Stimulated activated CD4-positive, alpha-beta T cell treated with anti-CD3 and anti-CD28 coated beads, Interleukin-15, amount 100 ng/mL, for 1 hour (primary cell): ENCODE results near the gene TSPEAR.
A peak's percentile ranks its signal among the peaks of the same experiment; 100 is the strongest.
"Not testable (repeated sequence)": the region's sequence is repeated elsewhere in the genome, so short reads cannot be mapped to it uniquely, and the experiment has no call there.

Experiments
- DNase-seq, 2 donors: peaks; one replicate each; pipeline ENCODE4 v3.0.0-alpha.2; 2020; ENCODE audit warnings: low read depth in 1 of 2, low spot score in 1 of 2

The TSPEAR gene

DNA sequence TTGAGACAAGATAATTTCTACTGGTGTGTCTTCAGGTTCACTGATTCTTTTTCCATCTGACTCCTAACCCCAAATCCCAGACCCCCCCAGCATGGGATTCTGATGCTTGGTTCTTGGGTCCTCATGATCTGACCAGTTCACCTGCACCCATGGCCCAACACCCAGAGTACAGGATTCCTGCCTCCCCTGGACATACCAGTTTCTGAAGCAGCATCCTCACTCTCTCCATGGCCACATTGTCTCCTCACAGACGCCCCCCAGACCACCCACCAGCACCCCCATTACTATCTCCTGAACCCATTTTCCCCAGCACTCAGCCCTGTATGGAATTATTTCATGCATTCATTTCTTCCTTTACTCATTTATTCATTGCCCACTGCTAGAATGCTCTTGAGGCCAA is 54.5 kb downstream of the TSPEAR start:
- DNase-seq: no peak

DNA sequence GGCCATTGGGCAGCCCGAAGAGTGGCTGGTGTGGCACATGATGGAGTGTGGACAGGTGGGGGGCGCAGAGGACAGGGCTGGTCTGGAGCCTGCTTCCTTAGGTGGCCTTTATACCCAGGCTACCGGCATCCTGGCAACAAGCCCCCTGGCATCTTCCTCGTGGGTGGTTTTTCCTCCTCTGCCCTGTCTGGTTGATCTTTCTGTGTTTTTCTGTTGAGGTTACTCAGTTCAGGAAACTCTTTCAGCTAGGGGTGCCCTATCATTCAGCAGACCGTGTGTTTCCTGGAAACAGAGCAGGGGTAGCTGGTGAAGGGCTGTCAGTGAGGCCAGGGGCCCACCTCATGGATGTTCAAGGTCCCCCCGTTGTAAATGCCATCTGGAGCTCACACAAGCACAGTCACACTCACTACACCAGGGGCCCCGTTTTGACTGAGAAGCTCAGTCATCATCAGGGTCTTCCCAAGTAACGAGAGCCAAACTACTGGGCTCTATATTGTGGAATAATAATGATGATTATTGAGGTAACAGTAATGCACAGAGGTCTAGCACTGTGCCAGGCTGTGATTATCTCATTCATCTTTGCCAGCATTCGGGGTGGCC is 56.7 kb downstream of the TSPEAR start, which contains the start of gene KRTAP12-4:
KRTAP12-4 (minus strand) TSS at position 84 of the 600 bp plus-strand sequence; CDS start at position 39, 45 bp downstream.
- DNase-seq: no peak

DNA sequence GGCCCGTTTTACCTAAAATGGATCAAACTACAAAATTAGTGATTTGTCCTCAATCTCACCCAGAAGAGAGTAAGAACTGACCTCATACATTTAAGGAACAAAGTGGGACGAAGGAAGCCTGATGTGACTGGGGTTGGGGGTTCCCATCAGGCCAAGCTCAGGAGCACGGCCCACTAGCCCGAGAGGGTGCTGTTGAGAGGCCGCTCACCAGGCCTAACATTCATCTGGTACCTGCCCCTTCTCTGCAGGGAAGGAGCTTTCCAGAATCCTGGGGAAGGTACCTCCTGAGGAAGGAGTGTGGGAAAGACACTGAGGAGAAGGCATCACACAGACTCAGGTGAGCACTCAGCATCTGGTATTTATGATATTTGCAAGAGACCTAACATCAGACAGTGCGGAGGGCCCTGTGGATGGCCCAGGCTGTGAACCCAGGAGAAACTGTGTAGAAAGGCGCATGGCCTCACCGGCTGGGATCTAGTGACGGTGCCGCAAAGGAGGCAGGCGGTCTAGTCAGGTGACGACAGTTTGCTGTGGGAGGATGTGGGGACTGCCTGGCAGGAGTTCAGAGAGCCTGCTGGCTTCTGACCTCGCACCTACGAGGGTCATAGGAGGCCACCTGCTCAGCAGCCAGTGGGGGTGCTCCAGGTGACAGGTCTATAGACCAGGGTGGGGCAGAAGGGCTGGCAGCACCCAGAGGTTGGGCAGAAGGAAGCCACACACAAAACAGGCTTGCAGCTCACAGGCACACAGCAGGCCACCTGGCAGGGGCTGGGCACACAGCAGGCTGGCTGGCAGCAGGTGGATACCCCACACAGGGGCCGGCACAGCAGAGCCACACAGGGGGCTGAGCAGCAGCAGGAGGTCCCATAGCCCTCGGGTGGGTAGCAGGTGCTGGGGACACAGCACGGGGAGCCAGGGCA is 57.5 kb downstream of the TSPEAR start:
- peak in 1 of 2 donors; percentile 35 for DNase-seq

DNA sequence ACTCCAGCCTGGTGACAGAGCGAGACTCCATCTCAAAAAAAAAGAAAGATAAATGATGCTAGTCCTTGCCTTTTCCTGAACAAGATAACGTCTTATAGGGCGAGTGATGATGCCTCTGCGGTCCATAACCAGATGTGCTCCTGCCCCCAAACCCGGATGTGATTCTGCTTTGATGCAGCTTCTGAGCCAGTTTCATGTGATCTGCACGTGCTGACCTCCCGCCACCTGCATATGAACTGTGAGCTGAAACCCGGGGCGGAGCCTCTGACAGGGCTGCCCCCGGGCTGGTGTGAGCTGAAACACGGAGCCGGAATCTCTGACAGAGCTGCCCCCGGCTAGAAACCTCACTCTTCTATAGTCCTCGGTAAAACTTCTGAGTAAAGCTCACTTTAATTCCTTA is 58.2 kb downstream of the TSPEAR start:
- DNase-seq: no peak

DNA sequence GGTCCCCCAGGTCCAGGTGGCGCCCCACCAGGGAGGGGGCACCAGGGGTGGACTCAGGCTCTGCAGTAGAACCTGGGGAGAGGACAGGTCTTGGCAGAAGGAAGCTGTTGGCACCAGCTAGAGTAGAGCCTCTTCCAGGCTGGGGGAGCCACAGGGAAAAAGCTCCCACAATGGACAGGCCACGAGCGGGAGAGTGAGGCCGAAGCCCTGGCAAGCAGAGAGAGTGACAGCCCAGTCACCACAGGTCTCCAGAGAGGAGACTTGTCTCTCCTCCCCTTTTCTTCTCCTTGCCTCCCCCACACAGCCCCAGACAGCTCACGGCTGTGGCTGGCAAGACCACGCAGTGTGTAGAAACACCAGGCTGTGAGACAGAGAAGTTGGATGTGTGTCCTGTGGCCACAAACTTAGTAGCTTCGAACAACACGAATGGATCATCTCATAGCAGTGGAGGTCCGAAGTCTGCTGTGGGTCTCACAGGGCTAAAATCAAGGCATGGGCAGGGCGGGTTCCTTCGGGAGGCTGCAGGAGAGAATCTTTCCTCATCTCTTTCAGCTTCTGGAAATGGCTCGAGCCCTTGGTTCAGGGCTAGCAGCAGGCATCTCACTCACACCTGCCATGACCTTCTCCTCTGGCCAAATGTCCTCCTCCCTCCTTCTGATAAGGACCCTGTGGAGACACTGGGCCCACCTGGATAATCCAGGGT is 60.2 kb downstream of the TSPEAR start:
- no peak for DNase-seq

DNA sequence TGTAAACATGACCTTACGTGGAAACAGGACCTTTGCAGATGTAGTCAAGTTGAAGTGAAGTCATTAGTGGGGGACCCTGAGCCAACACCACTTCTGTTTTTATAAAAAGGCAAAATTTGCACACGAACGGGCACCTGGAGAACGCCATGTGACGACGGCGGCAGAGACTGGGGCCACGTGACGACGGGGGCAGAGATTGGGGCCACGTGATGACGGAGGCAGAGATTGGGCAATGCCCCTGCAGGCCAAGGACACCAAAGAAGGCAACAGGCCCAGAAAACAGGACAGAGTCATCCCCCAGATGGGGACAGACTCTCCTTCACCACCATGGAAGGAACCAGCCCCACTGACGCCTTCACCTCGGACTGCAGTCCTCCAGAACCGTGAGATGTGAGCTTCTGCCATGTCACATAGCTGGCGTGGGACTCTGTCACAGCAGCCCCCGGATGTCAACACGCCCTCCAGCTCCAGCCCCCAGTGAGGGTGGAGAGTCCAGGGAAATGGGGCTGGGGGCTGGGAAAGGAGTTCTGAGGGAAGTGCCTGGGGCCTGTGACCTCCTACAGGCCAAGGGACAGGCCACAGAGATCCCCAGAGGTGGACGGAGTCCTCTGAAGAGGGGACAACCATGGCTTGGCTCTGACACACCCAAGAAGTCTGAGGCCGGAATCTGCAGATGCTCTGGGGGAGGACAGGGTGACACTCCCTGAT is 61.0 kb downstream of the TSPEAR start:
- DNase-seq: no peak

DNA sequence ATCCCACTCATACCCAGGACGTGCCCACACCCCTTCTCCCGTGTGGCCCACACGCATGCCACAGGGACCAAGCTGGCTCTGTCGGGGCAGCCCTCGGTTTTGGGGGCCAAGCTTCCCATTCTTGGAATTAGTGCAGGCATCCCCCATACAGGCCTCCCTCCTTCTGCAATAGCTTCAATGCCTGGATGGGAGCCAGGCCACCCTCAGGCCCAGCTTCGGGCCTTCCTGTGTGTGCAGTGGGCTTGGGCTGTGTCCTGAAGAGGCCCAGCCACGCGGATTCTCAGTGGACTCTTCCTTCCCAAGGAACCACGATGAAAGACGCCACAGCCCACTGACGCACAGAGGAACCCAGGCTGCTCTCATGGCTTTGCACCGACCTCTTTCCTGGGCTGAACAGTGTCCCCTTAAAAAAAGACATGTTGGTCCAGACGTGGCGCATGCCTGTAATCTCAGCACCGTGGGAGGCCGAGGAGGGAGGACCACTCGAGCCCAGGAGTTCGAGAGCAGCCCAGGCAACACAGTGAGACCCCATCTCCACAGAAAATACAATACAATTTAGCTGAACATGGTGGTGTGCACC is 61.8 kb downstream of the TSPEAR start:
- DNase-seq: no peak

DNA sequence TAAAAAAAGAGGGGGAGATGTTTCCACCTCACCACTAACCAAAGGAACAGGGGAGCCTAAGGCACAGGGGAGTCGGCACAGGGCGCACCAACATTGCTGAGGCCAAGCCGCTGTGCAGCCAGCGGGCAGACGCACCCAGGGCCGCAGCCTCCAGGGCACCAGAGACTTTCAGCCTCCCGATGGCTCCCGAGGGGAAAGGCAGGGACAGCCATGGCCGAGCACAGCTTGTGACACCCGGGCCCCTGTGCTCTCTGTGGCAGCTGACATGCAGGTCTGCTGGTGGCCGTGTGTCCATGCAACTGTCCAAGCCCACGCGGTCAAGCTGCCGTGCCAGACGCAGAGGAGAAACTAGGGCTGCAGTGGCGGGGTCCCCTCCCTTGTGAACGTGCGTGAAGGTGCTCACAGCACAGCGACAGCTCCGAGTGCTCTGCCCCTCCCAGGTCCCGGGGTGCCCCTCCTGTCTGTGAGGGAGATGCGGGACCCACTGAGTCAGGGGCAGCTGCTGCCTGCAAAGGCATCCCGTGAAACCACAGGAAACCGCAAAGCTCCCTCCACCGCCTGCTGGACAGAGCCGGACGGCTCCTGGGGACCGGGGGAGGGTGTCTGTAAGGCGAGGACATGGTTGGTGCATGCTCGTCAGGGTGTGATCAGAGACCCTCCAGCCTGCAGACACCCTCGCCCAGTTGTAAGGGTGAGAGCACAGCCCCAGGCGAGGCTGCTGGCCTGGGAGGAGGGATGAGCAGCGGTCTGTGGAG is 62.6 kb downstream of the TSPEAR start:
- DNase-seq: no peak

DNA sequence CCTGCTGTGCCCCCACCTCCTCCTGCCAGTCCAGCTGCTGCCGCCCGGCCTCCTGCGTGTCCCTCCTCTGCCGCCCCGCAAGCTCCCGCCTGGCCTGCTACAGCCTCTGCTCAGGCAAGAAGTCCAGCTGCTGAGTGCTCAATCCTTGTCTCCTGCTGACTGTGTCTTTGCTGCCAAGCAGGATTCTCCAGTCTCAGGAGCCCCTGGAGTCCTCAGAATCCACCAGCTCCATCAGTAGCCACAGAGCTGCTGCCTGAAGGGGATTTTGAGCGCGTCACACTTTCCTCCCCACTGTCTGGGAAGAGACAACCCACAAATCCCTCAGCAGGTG is 64.2 kb downstream of the TSPEAR start:
- no peak for DNase-seq

DNA sequence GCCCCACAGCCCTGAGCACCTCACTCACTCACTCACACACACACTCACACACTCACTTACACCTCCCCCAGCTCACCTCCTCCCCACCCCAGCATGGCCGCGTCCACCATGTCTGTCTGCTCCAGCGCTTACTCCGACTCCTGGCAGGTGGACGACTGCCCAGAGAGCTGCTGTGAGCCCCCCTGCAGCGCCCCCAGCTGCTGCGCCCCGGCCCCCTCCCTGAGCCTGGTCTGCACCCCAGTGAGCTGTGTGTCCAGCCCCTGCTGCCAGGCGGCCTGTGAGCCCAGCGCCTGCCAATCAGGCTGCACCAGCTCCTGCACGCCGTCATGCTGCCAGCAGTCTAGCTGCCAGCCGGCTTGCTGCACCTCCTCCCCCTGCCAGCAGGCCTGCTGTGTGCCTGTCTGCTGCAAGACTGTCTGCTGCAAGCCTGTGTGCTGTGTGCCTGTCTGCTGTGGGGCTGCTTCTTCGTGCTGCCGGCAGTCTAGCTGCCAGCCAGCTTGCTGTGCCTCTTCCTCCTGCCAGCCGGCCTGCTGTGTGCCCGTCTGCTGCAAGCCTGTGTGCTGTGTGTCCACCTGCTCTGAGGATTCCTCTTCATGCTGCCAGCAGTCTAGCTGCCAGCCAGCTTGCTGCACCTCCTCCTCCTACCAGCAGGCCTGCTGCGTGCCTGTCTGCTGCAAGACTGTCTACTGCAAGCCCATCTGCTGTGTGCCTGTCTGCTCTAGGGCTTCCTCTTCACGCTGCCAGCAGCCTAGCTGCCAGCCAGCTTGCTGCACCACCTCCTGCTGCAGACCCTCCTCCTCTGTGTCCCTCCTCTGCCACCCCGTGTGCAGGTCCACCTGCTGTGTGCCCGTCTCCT is 64.8 kb downstream of the TSPEAR start, which contains the start of gene KRTAP10-11:
KRTAP10-11 (plus strand) TSS at position 49 of the 856 bp plus-strand sequence; CDS start at position 94, 45 bp downstream.
- not testable (repeated sequence) for DNase-seq

DNA sequence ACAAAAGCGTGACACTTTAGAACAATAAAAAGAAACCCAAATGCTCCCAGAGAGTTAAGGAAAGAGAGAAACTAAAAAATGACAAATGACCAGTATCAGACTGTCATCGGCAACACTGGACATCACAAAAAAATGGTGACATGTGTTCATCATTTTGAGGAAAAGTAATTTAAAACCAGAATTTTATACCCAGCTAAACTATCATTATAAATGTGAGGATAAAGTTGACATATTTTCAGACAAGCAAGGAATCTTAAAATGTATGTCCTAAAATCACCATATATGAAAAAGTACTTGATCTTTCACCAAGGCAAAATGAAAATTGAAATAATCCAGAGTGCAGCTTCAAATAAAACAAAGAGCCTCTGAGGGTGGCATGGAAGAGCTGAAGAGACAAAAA is 66.5 kb downstream of the TSPEAR start:
- no peak for DNase-seq

DNA sequence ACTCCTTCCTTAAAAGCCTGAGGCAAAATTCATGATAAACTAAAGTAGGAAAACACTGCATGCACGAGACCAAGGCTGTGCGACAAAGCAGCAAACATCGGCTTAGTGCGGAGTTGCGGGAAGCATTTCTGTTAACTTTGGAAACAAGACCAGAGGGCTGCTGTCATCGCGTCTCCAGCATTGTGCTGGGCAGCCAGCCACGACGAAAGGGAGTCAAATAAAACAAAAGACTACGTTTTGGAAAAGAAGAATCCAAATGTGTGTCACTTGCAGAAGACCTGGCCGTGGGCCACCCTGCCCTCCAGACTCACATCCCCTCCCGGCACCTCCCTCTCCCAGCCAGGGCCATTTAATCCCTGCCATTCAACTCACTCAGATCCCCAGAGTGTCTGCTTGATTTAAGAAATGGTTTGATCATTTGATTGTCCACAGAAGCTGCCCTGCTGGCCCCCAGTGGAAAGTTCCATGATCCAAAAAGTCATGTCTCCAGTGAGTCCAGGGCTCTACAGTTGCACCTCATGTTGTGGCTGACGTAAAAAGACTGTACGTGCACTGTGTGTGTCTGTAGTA is 67.5 kb downstream of the TSPEAR start:
- no peak for DNase-seq

DNA sequence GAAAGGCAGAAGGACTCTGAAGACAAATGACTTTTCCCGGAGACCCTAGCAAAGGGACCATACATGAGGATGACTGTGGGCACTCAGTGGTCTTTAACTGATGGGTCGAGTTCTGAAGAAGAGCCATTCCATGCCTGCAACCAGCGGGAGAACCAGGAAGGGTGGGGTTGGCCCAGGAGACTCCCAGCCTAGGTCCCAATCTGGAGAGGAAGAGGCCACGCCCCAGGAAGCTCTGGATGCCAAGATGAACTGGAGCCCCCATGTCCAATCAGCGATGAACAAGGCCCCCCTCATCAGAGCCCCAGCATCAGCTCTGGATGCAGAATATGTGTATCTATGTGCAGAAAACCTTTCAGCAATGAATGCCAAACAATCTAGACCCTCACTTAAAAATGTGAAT is 70.6 kb downstream of the TSPEAR start:
- no peak for DNase-seq

DNA sequence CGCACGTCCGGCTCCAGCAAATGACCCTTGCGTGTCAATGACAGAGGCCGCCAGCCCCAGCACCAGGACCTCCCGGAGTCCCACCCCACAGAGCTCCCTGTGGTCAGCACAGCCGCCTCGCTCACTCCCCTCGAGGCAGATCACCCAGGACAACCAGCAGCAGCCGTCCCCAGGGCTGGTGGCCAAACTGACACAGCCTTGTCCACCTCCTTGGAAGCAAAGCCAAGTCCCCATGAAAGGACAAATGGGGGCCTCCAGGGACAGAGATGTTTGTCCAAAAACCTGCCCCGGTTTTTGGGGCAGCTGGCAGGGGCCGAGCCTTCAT is 72.1 kb downstream of the TSPEAR start:
- DNase-seq: no peak

DNA sequence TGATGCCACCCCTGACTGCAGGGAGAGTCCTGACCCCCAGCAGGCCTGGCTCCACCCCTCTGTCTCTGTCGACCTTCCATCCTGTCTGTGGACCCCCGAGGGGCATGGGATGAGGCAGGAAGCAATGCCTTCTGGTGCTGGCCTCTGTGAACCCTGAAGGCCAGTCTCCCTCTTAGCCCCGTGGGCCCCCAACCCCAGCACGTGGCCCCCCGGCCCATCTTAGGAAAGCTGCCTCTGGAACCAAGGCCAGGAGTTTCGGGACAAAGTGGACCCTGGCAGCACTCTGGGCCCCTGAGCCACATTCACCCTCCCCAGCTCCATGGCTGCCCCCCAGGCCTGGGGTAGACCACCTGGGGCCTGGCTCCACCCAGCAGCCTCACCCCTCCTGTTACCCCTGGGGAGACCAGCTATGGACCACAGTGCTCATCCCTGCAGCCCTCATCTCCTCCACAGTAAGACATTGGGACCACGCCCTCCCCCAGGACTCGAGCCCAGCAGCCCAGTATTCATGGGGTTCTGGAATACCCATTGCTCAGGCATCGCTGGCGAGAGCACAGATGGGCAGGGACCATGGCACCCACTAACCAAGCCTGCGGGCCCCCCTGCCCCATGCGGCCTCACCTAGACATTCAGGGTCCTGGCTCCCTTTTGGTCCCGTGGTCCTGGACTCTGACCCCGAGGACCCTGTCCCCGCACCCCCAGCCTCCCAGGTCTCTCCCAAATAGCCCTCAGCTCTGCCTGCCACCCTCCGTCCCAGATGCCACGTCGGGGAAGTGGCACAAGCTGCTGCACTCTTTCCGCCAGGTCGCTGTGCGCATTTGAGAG is 72.7 kb downstream of the TSPEAR start:
- DNase-seq: not testable (repeated sequence)

DNA sequence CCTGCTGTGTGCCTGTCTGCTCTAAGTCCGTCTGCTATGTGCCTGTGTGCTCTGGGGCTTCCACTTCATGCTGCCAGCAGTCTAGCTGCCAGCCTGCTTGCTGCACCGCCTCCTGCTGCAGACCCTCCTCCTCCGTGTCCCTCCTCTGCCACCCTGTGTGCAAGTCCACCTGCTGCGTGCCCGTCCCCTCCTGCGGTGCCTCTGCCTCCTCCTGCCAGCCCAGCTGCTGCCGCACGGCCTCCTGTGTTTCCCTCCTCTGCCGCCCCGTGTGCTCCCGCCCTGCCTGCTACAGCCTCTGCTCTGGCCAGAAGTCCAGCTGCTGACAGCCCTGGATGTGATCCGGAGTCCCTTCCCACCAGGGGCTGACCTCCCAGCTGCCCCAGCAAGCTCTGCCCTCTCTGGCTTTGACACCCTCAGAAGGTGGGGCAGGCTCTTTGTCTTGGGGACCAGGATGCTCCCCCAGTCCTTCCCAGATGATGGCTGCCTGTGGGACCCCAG is 73.5 kb downstream of the TSPEAR start:
- DNase-seq: not testable (repeated sequence)

DNA sequence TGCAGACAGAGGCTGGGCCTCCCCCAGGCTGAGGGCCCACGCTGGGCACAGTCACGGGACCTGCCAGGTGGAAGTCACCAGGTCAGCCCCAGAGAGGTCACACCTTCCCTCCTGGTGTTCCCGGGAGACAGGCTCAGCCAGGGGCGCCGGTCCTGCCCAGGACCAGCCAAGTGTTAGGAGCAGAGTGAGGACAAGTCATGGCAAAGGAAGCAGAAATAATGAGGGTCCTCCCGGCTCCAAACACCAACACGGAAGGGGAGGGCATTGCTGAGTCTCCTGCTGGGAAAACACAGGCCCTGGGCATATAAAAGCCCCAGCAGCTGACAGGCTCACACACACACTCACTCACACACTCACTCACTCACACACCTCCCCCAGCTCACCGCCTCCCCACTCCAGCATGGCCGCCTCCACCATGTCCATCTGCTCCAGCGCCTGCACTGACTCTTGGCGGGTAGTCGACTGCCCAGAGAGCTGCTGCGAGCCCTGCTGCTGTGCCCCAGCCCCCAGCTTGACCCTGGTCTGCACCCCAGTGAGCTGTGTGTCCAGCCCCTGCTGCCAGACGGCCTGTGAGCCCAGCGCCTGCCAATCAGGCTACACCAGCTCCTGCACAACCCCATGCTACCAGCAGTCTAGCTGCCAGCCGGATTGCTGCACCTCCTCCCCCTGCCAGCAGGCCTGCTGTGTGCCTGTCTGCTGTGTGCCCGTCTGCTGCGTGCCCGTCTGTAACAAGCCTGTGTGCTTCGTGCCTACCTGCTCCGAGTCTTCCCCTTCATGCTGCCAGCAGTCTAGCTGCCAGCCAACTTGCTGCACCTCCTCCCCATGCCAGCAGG is 74.1 kb downstream of the TSPEAR start, which contains the start of gene KRTAP10-10:
KRTAP10-10 (plus strand) TSS at position 339 of the 833 bp plus-strand sequence; CDS start at position 401, 62 bp downstream.
- DNase-seq: no peak
